HCT116 (cell line): ENCODE results near the gene PDSS2. TPM values are rescaled to one million over a fixed set of nuclear protein-coding genes. Genes with fewer than 3 reads are reported as not detected.

Source experiments
- ATAC-seq: fragments of 200-7000 bp; cut with Tn5 transposase; 2 replicates; pipeline ENCODE4 v1.9.1; 2020; ENCODE audit warnings: mild to moderate bottlenecking, moderate library complexity
- BruUV-seq: library from RNA; stranded (reverse); fragments of 400-500 nt; replicated peaks from 2 replicates; lab custom pipeline; 2021; lab: Mats Ljungman, UMichigan
- CTCF ChIA-PET: fragments of 300-600 bp; sonication (Branson Sonifier 250); formaldehyde crosslinking; loops from one replicate; lab custom pipeline; 2021; ENCODE audit warnings: antibody characterized with exemption; lab: Charles Lee
- POLR2A ChIA-PET: fragments of 300-600, 350-600 bp; sonication (Branson Sonifier 250); formaldehyde crosslinking; loops from one replicate; lab custom pipeline; 2021; ENCODE audit warnings: antibody characterized with exemption; lab: Charles Lee
- RAD21 ChIA-PET, 2 experiments: fragments of 300-600 bp; sonication (Branson Sonifier 250); formaldehyde crosslinking; loops; one replicate each; lab custom pipeline; 2023; ENCODE audit warnings: low total read pairs in 2 of 2; ENCODE audit not compliant: uncharacterized antibody in 2 of 2, unreplicated experiment in 2 of 2, low non-redundant PET in 1 of 2; lab: Charles Lee
- DNase-seq: peaks from one replicate; pipeline ENCODE4 v3.0.0-alpha.2; 2010; ENCODE audit warnings: low read depth, low spot score
- H2AFZ ChIP-seq: fragments of 200-600 bp; shearing (Covaris generic), sonication (generic); 2 replicates; pipeline ENCODE4 v1.6.1; 2017; ENCODE audit warnings: low read depth, mixed run types, mixed read lengths, antibody characterized with exemption, low read length; ENCODE audit not compliant: poor library complexity, severe bottlenecking
- H3K27ac ChIP-seq: 2 replicates; pipeline ENCODE4 v1.5.1; 2012; ENCODE audit warnings: low read depth, low read length
- H3K27me3 ChIP-seq: fragments of 200-600 bp; sonication (generic); 2 replicates; pipeline ENCODE4 v1.6.1; 2016; ENCODE audit warnings: mixed run types, low read length, mixed read lengths; ENCODE audit not compliant: insufficient read depth
- H3K36me3 ChIP-seq, 2 experiments: fragments of 200-500 bp in 1 of 2; fragments of 200-600 bp in 1 of 2; sonication (Bioruptor generic) in 1 of 2; sonication (generic) in 1 of 2; 2 replicates each; pipeline versions ENCODE4 v1.5.1 to v1.6.1; 2014 to 2016; ENCODE audit warnings: low read length in 2 of 2, inconsistent platforms in 1 of 2, mixed read lengths in 1 of 2, mixed run types in 1 of 2; ENCODE audit not compliant: insufficient read depth in 2 of 2, control insufficient read depth in 1 of 2
- H3K4me1 ChIP-seq, 2 experiments: fragments of 200-600 bp in 1 of 2; sonication (generic) in 1 of 2; 2 replicates each; pipeline versions ENCODE4 v1.5.1 to v1.6.1; 2012 to 2017; ENCODE audit warnings: low read length in 2 of 2, inconsistent platforms in 1 of 2, mild to moderate bottlenecking in 1 of 2, mixed read lengths in 1 of 2, mixed run types in 1 of 2, moderate library complexity in 1 of 2; ENCODE audit not compliant: insufficient read depth in 2 of 2, control insufficient read depth in 1 of 2
- H3K4me2 ChIP-seq: fragments of 200-600 bp; sonication (generic); 2 replicates; pipeline ENCODE4 v1.6.1; 2017; ENCODE audit warnings: mixed run types, low read length, mixed read lengths
- H3K4me3 ChIP-seq, 2 experiments: fragments of 200-600 bp in 1 of 2; sonication (generic) in 1 of 2; replicated peaks in 1 of 2; 2 replicates each; pipeline ENCODE4 v1.5.1; 2011 to 2016; ENCODE audit warnings: low read length in 2 of 2, control low read depth in 1 of 2, low read depth in 1 of 2, mild to moderate bottlenecking in 1 of 2, mixed read lengths in 1 of 2, mixed run types in 1 of 2
- H3K79me2 ChIP-seq: fragments of 200-600 bp; sonication (generic); 2 replicates; pipeline ENCODE4 v1.6.1; 2017; ENCODE audit warnings: mild to moderate bottlenecking, mixed run types, low read length, moderate library complexity, mixed read lengths; ENCODE audit not compliant: insufficient read depth
- H3K9ac ChIP-seq: fragments of 200-600 bp; sonication (generic); 2 replicates; pipeline ENCODE4 v1.6.1; 2016; ENCODE audit warnings: low read length, mixed read lengths
- H3K9me2 ChIP-seq: fragments of 200-600 bp; sonication (generic), shearing (Covaris generic); 2 replicates; pipeline ENCODE4 v1.6.1; 2017; ENCODE audit warnings: mixed run types, mild to moderate bottlenecking, moderate library complexity; ENCODE audit not compliant: insufficient read depth
- H3K9me3 ChIP-seq, 2 experiments: fragments of 200-500 bp in 1 of 2; fragments of 200-600 bp in 1 of 2; sonication (Bioruptor generic) in 1 of 2; sonication (generic) in 1 of 2; 2 replicates each; pipeline ENCODE4 v1.6.1; 2014 to 2017; ENCODE audit warnings: low read length in 2 of 2, mixed read lengths in 2 of 2, inconsistent platforms in 1 of 2, low read depth in 1 of 2, mild to moderate bottlenecking in 1 of 2, mixed run types in 1 of 2, moderate library complexity in 1 of 2; ENCODE audit not compliant: control insufficient read depth in 1 of 2, insufficient read depth in 1 of 2
- H4K20me1 ChIP-seq: fragments of 200-600 bp; sonication (generic), shearing (Covaris generic); 2 replicates; pipeline ENCODE4 v1.6.1; 2017; ENCODE audit warnings: mixed run types, mild to moderate bottlenecking, moderate library complexity; ENCODE audit not compliant: insufficient read depth
- CBX3 ChIP-seq: IDR thresholded peaks from 2 replicates; pipeline ENCODE4 v1.6.1; 2012; ENCODE audit warnings: low read depth
- EGR1 ChIP-seq: IDR thresholded peaks from 2 replicates; pipeline ENCODE4 v1.6.1; 2012; ENCODE audit warnings: low read depth
- ELF1 ChIP-seq: IDR thresholded peaks from 2 replicates; pipeline ENCODE4 v1.6.1; 2012; ENCODE audit warnings: low read depth, borderline replicate concordance
- EZH2 ChIP-seq: fragments of 200-600 bp; sonication (generic); IDR thresholded peaks from 2 replicates; pipeline ENCODE4 v1.6.1; 2017; ENCODE audit warnings: antibody characterized with exemption, mixed run types
- FOSL1 ChIP-seq: IDR thresholded peaks from 2 replicates; pipeline ENCODE4 v1.6.1; 2012; ENCODE audit warnings: low read depth
- JUND ChIP-seq: IDR thresholded peaks from 2 replicates; pipeline ENCODE4 v1.6.1; 2012
- MAX ChIP-seq: IDR thresholded peaks from 2 replicates; pipeline ENCODE4 v1.6.1; 2012
- RAD21 ChIP-seq: IDR thresholded peaks from 2 replicates; pipeline ENCODE4 v1.6.1; 2012; ENCODE audit warnings: low read depth, mild to moderate bottlenecking
- REST ChIP-seq: IDR thresholded peaks from 2 replicates; pipeline ENCODE4 v1.6.1; 2012; ENCODE audit warnings: low read depth
- TCF7L2 ChIP-seq: IDR thresholded peaks from 2 replicates; pipeline ENCODE4 v1.7.0; 2011; ENCODE audit warnings: borderline replicate concordance, inconsistent platforms; ENCODE audit not compliant: insufficient read depth, insufficient read length; ENCODE audit errors: extremely low read depth
- intact Hi-C: fragments of 100-400 bp; cut with micrococcal nuclease; formaldehyde crosslinking; loops from 2 replicates; pipeline ENCODE4 v1.10.0; 2022
- total RNA-seq: library from RNA; stranded (reverse); gene quantifications from one replicate; pipeline ENCODE4 v1.2.1, GENCODE V29; 2021; ENCODE audit not compliant: unreplicated experiment

The PDSS2 gene
- total RNA-seq, 1 experiment from 2014 or later = 12.2 TPM

GRCh38 chr6:107342144-107342543, 117.2 kb downstream of the PDSS2 start:
- no peaks in the 10 kb centered on the region for H4K20me1 ChIP-seq
- RAD21 ChIA-PET = no interaction called here
- H3K4me2 ChIP-seq = no peak overlapping the region
- H3K27me3 ChIP-seq = no peaks in the 10 kb centered on the region
- TF ChIP-seq ELF1 = no peak
- TF ChIP-seq EZH2 = no peak
- TF ChIP-seq MAX = no peak
- TF ChIP-seq RAD21 = no peak
- TF ChIP-seq CBX3 = no peak
- TF ChIP-seq FOSL1 = no peak
- no peak for TF ChIP-seq EGR1
- no peak for TF ChIP-seq JUND
- TF ChIP-seq REST = no peak
- TF ChIP-seq TCF7L2 = no peak
- H3K79me2 ChIP-seq = no peaks in the 10 kb centered on the region
- BruUV-seq = no TSS peak
- H3K27ac ChIP-seq = no peak overlapping the region
- no peak overlapping the region for H3K4me3 ChIP-seq
- no peaks in the 10 kb centered on the region for H3K36me3 ChIP-seq
- intact Hi-C loops = no loop called here
- CTCF ChIA-PET = no interaction called here
- H3K4me1 ChIP-seq = 0 out of 4 replicates have a peak, but pooled peaks cover 0 to 1% of the 10 kb centered on the region in 2 experiments
- ATAC-seq (no peak), DNase-seq (no peak)
- no peak overlapping the region for H2AFZ ChIP-seq
- H3K9me2 ChIP-seq = no peaks in the 10 kb centered on the region
- H3K9me3 ChIP-seq = no peaks in the 10 kb centered on the region
- POLR2A ChIA-PET = no interaction called here
- no peak overlapping the region for H3K9ac ChIP-seq
